HEK293 (cell line): ENCODE measurements around the gene CHD2.

ENCODE experiments used
- ZNF292 ChIP-seq: fragments of 450-650 bp; formaldehyde crosslinking; IDR thresholded peaks from 2 replicates; pipeline ENCODE4 v1.5.1; 2016; ENCODE audit warnings: low read depth, missing biosample characterization, missing genetic modification characterization, borderline replicate concordance
- ZNF843 ChIP-seq: fragments of 450-650 bp; formaldehyde crosslinking; IDR thresholded peaks from 2 replicates; pipeline ENCODE4 v1.5.1; 2016; ENCODE audit warnings: missing biosample characterization, missing genetic modification characterization
- ZSCAN16 ChIP-seq: fragments of 450-650 bp; formaldehyde crosslinking; IDR thresholded peaks from 2 replicates; pipeline ENCODE4 v1.5.1; 2016; ENCODE audit warnings: missing biosample characterization, missing genetic modification characterization
- TF ChIP-seq, protein P1 (sequence below): fragments of 450-650 bp; formaldehyde crosslinking; conservative IDR thresholded peaks from 2 replicates; pipeline ENCODE4 v1.5.1; 2016; ENCODE audit warnings: low read depth, missing biosample characterization, missing genetic modification characterization
- TF ChIP-seq, protein P2 (sequence below): fragments of 450-650 bp; formaldehyde crosslinking; IDR thresholded peaks from 2 replicates; pipeline ENCODE4 v1.5.1; 2016; ENCODE audit warnings: missing biosample characterization, missing genetic modification characterization
- TF ChIP-seq, protein P3 (sequence below): fragments of 450-650 bp; formaldehyde crosslinking; IDR thresholded peaks from 2 replicates; pipeline ENCODE4 v1.5.1; 2016; ENCODE audit warnings: missing biosample characterization, missing genetic modification characterization
- TF ChIP-seq, protein P4 (sequence below): sonication (generic); formaldehyde crosslinking; IDR thresholded peaks from 2 replicates; pipeline ENCODE4 v1.8.1; 2022; ENCODE audit warnings: mild to moderate bottlenecking, moderate library complexity, missing genetic modification reagents

DNA sequence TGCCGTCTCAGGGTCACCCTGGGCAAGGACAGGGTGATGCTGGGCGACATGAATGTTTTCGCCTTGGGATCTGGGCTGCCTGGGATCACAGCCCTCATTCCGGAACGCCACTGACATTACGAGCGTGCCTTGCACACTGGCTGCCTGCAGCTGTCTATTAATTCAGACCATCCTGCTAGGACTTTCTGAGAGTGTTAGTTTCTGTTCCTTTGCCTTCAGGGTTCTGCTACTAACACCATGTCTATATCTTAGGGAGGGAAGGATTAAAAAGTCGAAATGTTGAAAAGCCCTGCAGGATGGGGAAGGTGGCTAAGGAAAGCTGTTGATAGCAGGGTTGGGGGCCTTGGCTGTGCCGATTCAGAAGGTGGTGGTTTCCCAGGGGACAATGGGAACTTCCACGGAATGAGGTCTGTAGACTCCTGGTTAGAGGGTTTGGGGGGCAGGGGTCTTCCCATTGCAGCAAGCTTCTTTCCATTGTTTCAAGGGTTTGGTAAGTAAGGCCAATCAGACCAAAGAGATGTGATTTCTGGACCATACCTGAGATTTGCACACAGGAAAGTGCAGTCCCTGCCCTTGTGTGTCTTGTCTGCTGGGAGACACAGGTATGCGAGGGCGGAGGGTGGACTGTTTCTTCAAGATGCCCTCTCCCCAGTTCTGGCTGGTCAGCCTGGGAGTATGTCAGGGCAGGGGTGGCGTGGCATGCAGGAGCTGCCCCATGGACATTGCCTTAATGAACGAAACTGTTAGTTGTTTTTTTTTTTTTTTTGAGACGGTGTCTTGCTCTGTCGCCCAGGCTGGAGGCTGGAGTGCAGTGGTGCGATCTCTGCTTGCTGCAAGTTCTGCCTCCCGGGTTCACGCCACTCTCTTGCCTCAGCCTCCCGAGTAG, 137.9 kb downstream of the CHD2 start:
- no peak for TF ChIP-seq ZNF292 (tag by site-specific recombination)
- TF ChIP-seq, protein P1, sequence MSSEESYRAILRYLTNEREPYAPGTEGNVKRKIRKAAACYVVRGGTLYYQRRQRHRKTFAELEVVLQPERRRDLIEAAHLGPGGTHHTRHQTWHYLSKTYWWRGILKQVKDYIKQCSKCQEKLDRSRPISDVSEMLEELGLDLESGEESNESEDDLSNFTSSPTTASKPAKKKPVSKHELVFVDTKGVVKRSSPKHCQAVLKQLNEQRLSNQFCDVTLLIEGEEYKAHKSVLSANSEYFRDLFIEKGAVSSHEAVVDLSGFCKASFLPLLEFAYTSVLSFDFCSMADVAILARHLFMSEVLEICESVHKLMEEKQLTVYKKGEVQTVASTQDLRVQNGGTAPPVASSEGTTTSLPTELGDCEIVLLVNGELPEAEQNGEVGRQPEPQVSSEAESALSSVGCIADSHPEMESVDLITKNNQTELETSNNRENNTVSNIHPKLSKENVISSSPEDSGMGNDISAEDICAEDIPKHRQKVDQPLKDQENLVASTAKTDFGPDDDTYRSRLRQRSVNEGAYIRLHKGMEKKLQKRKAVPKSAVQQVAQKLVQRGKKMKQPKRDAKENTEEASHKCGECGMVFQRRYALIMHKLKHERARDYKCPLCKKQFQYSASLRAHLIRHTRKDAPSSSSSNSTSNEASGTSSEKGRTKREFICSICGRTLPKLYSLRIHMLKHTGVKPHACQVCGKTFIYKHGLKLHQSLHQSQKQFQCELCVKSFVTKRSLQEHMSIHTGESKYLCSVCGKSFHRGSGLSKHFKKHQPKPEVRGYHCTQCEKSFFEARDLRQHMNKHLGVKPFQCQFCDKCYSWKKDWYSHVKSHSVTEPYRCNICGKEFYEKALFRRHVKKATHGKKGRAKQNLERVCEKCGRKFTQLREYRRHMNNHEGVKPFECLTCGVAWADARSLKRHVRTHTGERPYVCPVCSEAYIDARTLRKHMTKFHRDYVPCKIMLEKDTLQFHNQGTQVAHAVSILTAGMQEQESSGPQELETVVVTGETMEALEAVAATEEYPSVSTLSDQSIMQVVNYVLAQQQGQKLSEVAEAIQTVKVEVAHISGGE (tag by site-specific recombination): no peak
- TF ChIP-seq, protein P2, sequence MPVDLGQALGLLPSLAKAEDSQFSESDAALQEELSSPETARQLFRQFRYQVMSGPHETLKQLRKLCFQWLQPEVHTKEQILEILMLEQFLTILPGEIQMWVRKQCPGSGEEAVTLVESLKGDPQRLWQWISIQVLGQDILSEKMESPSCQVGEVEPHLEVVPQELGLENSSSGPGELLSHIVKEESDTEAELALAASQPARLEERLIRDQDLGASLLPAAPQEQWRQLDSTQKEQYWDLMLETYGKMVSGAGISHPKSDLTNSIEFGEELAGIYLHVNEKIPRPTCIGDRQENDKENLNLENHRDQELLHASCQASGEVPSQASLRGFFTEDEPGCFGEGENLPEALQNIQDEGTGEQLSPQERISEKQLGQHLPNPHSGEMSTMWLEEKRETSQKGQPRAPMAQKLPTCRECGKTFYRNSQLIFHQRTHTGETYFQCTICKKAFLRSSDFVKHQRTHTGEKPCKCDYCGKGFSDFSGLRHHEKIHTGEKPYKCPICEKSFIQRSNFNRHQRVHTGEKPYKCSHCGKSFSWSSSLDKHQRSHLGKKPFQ (tag by site-specific recombination): no peak
- TF ChIP-seq ZSCAN16: no peak
- TF ChIP-seq, protein P3, sequence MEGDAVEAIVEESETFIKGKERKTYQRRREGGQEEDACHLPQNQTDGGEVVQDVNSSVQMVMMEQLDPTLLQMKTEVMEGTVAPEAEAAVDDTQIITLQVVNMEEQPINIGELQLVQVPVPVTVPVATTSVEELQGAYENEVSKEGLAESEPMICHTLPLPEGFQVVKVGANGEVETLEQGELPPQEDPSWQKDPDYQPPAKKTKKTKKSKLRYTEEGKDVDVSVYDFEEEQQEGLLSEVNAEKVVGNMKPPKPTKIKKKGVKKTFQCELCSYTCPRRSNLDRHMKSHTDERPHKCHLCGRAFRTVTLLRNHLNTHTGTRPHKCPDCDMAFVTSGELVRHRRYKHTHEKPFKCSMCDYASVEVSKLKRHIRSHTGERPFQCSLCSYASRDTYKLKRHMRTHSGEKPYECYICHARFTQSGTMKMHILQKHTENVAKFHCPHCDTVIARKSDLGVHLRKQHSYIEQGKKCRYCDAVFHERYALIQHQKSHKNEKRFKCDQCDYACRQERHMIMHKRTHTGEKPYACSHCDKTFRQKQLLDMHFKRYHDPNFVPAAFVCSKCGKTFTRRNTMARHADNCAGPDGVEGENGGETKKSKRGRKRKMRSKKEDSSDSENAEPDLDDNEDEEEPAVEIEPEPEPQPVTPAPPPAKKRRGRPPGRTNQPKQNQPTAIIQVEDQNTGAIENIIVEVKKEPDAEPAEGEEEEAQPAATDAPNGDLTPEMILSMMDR: no peak
- TF ChIP-seq, protein P4, sequence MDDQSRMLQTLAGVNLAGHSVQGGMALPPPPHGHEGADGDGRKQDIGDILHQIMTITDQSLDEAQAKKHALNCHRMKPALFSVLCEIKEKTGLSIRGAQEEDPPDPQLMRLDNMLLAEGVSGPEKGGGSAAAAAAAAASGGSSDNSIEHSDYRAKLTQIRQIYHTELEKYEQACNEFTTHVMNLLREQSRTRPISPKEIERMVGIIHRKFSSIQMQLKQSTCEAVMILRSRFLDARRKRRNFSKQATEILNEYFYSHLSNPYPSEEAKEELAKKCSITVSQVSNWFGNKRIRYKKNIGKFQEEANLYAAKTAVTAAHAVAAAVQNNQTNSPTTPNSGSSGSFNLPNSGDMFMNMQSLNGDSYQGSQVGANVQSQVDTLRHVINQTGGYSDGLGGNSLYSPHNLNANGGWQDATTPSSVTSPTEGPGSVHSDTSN (CRISPR knock-in tag): no peak
- no peak for TF ChIP-seq ZNF843 (tag by site-specific recombination)
